ENCODE results near the gene KPNB1.

Gene KPNB1

DNA sequence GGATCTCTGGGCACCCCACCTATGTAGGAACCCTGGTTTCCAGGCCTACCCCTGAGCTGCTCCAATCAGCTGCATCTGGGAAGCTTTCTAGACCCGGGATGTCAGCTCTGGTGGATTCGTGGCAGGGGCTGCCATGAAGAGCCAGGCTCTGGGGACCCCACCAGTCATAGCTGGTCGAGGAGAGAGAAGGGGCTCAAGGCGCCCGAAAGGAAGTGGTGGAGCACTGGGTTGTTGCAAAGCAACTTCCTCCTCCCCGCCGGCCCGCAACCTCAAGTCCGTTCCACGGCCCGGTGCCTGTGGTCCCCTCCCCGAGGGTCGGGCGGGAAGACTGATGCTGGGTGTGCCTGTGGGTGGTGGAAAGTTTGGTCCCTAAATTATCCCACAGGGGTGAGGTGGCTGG lies 54.4 kb downstream of the KPNB1 start:
- TF ChIP-seq, protein P1, sequence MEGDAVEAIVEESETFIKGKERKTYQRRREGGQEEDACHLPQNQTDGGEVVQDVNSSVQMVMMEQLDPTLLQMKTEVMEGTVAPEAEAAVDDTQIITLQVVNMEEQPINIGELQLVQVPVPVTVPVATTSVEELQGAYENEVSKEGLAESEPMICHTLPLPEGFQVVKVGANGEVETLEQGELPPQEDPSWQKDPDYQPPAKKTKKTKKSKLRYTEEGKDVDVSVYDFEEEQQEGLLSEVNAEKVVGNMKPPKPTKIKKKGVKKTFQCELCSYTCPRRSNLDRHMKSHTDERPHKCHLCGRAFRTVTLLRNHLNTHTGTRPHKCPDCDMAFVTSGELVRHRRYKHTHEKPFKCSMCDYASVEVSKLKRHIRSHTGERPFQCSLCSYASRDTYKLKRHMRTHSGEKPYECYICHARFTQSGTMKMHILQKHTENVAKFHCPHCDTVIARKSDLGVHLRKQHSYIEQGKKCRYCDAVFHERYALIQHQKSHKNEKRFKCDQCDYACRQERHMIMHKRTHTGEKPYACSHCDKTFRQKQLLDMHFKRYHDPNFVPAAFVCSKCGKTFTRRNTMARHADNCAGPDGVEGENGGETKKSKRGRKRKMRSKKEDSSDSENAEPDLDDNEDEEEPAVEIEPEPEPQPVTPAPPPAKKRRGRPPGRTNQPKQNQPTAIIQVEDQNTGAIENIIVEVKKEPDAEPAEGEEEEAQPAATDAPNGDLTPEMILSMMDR (conservative IDR thresholded peaks at IDR 0.05): no peak
- no peak overlapping the region for H3K27ac ChIP-seq

DNA sequence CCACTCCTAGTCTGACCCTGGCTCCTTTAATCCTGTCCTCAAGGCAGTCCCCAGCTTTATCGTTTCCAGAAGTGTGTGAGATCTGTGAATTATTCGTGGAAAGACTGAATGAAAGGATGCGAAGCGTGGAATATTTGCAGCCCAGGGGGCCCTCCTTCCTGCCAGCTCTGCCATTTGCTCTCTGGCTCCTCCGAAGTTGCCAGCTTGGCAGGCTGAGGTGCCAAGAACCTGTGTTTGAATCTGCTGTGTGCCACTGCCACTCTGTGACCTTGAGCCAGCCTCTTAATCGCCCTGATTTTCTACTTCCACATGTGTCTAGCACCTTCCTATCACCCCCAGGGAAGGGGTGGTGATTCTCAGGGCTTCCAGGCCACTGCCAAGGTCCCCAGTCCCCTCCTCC lies 55.0 kb downstream of the KPNB1 start:
- H3K27ac ChIP-seq: no peak overlapping the region
- TF ChIP-seq, protein P1 (conservative IDR thresholded peaks at IDR 0.05): no peak

DNA sequence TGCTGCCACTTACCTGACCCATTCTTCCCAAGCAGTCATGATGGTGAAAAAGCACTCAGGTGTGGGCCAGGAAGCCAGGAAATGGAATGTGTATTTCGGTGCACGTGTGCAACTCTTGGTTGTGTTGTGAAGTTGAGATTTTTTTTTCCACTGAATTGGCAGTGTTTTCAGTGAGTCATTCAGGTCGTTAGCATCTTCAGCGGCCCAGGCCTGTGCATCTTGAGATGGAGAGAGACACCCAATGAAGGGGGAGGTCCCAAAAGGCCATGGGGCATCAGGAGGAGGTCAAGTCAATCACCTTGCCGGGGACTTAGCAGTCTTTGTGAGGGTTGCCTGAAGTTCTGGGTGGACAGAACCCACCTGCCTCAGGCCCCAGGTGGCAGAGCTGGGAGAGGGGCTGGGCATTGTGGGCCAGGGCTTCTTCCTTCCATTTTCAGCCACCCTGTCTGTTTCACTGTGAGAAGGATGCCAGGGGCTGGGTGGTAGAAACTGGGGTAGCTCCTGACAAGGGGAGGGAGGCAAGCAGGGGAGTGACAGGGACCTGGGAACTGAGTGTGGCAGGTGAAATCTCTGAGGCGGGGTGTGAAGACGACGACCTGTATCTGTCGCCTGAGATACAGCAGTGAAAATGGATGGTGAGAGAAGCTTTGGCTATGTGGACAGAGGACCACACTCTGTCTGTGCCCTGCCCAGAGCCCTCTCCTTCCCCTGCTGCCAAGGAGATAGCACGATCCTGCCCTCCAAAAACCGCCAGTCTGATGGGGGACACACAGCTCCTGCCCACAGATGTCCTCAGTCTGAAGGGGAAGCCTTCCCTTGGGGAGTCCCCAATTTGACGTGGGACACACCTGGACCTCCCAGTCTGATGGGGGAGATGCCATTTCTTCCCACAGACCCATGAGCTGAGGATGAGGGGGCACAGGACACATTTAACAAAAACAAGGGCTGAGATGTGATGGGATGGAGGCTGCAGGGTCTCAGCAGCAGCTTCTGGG lies 56.1 kb downstream of the KPNB1 start:
- H3K27ac ChIP-seq: no peak overlapping the region
- TF ChIP-seq, protein P1 (conservative IDR thresholded peaks at IDR 0.05): no peak

DNA sequence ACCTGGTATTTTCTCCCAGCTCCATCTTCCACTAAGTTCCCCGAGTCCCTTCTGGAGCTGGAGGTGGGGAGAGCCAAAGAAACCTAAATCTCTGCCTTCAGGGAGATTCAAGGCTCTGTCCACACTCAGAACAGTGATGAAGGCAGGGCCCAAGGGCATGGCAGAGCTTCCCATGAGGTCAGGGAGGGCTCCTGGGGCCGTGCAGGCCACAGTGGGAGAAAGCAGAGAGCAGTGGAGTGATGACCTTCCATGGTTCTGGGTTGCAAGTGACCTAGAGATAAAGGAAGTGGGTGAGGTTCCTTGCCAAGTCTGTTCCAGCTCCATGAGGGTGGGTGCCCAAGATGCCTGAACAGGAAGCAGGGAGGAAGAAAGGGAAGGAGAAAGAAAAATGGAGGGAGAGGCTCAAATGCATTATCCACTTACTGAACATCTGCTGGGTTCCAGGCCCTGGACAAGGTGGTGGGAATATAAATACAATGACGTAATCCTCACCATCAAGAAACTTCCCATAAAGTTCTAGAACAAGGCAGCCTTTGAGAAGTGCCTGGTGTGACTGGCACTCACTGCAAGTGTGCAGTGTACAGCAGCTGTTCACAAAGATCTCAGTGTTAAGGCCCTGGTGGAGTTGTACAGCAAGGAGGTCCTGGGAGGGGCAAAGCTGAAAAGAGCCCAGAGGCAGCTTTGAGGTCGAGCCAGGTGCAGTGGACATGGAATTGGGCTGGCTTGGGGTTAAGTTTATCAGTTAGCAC lies 57.5 kb downstream of the KPNB1 start:
- TF ChIP-seq, protein P1 (conservative IDR thresholded peaks at IDR 0.05): no peak
- no peak overlapping the region for H3K27ac ChIP-seq

DNA sequence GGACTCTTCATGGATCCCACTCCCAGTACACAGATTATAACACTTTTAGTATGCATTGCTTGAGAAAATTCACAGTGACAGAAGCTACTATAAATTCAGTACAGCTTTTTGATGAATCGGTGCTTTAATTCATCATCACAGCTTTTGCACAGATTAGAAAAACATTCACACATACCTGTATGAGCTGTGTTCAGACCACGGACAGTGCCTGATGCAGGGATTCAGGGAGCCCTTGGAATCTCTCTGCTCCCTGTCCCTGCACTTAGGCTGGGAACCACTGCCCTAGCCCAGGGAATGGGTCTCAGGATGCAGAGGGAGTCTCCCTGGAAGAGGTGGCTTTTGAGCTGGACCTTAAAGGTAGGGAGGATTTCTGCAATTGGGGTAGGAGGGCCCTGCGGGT lies 58.2 kb downstream of the KPNB1 start:
- TF ChIP-seq, protein P1 (conservative IDR thresholded peaks at IDR 0.05): no peak

DNA sequence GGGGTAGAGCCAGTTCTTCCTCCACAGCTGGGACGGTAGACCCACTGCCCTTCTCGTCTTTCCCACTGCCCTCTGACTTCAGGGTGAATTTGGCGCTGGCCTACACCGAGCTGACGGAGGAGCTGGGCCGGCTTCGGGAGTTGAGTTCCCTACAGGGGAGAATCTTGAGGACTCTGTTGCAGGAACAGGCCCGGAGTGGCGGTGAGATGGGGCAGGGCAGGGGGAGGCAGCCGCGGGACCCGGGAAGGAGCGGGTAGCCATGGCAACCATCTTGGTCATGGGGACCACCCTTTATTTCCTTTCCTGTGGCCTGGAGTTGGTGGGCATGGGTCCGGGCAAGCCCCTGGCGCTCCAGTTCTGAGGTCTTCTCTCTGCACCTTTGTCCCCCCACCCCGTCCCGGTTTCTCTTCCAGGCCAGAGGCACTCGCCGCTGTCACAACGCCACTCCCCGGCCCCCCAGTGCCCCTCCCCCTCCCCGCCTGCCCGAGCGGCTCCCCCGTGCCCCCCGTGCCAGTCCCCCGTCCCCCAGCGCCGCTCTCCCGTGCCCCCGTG lies 58.7 kb downstream of the KPNB1 start:
- TF ChIP-seq, protein P1 (conservative IDR thresholded peaks at IDR 0.05): no peak
- peak overlapping the region; percentile 63; the same call in 1 of the 2 replicates for H3K27ac ChIP-seq

More for the DNA sequence above, 58.2 kb downstream of the KPNB1 start:
- H3K27ac ChIP-seq: no peak overlapping the region

Measured in VCaP (cell line).